ENCODE data around the gene CRYBG1. TPM values are rescaled to one million over a fixed set of nuclear protein-coding genes. Genes with fewer than 3 reads are reported as not detected.
A peak's percentile ranks its signal among the peaks of the same experiment; 100 is the strongest.

Gene CRYBG1
- total and polyA plus RNA-seq, 2 of the 13 experiments (the other 11 are each of a cell fraction or from before 2014, with no cell fraction given): 10.1 to 21.9 TPM

DNA sequence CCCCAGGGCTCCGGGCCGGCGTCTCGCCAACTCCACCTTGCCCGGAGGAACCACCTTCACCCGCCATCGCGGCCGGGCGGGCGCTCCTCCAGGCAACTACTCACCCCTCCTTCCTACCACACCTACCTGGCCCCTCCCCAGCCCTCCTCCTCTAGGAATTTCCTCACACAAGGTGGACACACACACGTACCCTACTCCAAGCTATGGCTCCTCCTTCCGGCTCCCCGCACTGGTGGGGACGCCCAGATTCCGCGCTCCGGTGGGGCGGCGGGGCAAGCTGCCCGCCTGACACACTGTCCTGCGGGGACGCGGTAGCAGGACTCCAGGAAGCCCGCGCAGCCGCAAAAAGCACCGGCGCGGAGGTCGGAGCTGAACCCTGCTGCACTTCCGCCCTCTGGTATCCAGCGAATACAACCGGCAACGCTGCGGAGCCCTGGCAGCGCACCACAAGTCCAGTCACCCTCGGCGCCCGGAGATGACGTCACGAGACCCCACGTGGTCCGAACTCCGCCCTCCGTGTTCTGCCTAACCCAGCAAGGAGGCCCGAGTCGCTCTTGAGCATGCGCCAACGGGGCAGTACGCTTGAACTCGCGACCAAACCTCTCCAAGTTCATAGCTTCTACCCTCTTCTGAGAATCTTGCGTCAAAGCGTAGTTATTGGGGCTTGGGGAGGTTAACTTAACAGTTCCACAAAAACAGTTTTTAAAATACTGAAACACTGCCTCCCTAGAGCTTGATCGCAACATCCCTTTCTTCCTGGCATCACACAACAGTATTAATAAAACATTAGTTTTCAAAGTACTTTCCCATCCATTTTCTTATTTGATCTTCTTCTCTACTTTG lies 35.0 kb upstream of the CRYBG1 start, which contains the start of gene ATG5 (continued):
- TF ChIP-seq, protein P1, sequence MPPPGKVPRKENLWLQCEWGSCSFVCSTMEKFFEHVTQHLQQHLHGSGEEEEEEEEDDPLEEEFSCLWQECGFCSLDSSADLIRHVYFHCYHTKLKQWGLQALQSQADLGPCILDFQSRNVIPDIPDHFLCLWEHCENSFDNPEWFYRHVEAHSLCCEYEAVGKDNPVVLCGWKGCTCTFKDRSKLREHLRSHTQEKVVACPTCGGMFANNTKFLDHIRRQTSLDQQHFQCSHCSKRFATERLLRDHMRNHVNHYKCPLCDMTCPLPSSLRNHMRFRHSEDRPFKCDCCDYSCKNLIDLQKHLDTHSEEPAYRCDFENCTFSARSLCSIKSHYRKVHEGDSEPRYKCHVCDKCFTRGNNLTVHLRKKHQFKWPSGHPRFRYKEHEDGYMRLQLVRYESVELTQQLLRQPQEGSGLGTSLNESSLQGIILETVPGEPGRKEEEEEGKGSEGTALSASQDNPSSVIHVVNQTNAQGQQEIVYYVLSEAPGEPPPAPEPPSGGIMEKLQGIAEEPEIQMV (CRISPR knock-in tag; IDR thresholded peaks at IDR 0.05; ENCODE audit: low read depth): peak; percentile 72; the same call in 1 of the 2 replicates
- TF ChIP-seq, protein P2, sequence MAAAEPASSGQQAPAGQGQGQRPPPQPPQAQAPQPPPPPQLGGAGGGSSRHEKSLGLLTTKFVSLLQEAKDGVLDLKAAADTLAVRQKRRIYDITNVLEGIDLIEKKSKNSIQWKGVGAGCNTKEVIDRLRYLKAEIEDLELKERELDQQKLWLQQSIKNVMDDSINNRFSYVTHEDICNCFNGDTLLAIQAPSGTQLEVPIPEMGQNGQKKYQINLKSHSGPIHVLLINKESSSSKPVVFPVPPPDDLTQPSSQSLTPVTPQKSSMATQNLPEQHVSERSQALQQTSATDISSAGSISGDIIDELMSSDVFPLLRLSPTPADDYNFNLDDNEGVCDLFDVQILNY (CRISPR knock-in tag; conservative IDR thresholded peaks at IDR 0.05): 0 out of 2 replicates have a peak, but pooled peaks have one; percentile 29
- peak; percentile 71; the same call in 1 of the 2 replicates for TF ChIP-seq PCBP1 (IDR thresholded peaks at IDR 0.05; ENCODE audit: borderline replicate concordance, low read depth, low read length)
- TF ChIP-seq ZEB1 (IDR thresholded peaks at IDR 0.05; ENCODE audit: insufficient replicate concordance, low read depth): peak; percentile 65
- TF ChIP-seq, protein P3, sequence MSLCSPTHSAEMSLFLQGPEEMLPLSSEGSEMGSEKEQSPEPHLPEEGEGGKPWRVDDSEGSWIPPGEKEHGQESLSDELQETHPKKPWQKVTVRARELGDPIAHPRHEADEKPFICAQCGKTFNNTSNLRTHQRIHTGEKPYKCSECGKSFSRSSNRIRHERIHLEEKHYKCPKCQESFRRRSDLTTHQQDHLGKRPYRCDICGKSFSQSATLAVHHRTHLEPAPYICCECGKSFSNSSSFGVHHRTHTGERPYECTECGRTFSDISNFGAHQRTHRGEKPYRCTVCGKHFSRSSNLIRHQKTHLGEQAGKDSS (CRISPR knock-in tag; IDR thresholded peaks at IDR 0.05; ENCODE audit: borderline replicate concordance, low read depth): peak; percentile 97
- TF ChIP-seq, protein P4, sequence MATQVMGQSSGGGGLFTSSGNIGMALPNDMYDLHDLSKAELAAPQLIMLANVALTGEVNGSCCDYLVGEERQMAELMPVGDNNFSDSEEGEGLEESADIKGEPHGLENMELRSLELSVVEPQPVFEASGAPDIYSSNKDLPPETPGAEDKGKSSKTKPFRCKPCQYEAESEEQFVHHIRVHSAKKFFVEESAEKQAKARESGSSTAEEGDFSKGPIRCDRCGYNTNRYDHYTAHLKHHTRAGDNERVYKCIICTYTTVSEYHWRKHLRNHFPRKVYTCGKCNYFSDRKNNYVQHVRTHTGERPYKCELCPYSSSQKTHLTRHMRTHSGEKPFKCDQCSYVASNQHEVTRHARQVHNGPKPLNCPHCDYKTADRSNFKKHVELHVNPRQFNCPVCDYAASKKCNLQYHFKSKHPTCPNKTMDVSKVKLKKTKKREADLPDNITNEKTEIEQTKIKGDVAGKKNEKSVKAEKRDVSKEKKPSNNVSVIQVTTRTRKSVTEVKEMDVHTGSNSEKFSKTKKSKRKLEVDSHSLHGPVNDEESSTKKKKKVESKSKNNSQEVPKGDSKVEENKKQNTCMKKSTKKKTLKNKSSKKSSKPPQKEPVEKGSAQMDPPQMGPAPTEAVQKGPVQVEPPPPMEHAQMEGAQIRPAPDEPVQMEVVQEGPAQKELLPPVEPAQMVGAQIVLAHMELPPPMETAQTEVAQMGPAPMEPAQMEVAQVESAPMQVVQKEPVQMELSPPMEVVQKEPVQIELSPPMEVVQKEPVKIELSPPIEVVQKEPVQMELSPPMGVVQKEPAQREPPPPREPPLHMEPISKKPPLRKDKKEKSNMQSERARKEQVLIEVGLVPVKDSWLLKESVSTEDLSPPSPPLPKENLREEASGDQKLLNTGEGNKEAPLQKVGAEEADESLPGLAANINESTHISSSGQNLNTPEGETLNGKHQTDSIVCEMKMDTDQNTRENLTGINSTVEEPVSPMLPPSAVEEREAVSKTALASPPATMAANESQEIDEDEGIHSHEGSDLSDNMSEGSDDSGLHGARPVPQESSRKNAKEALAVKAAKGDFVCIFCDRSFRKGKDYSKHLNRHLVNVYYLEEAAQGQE (IDR thresholded peaks at IDR 0.05; ENCODE audit: borderline replicate concordance in 1 of 2, low read depth in 1 of 2, low read length in 2 of 2): peak in 1 of 2 experiments; percentile 53; a peak in 1 of 4 replicates
- TF ChIP-seq ZNF878 (CRISPR knock-in tag; IDR thresholded peaks at IDR 0.05): 0 out of 2 replicates have a peak, but pooled peaks have one; percentile 64
- peak; percentile 87 for TF ChIP-seq TAF1 (CRISPR knock-in tag; IDR thresholded peaks at IDR 0.05)
- TF ChIP-seq NAIF1 (CRISPR knock-in tag; IDR thresholded peaks at IDR 0.05; ENCODE audit: borderline replicate concordance): 0 out of 2 replicates have a peak, but pooled peaks have one; percentile 53
- TF ChIP-seq POGZ (CRISPR knock-in tag; IDR thresholded peaks at IDR 0.05): peak; percentile 100
- TF ChIP-seq HOXA5 (CRISPR knock-in tag; IDR thresholded peaks at IDR 0.05): peak; percentile 72; the same call in 1 of the 2 replicates
- TF ChIP-seq, protein P5, sequence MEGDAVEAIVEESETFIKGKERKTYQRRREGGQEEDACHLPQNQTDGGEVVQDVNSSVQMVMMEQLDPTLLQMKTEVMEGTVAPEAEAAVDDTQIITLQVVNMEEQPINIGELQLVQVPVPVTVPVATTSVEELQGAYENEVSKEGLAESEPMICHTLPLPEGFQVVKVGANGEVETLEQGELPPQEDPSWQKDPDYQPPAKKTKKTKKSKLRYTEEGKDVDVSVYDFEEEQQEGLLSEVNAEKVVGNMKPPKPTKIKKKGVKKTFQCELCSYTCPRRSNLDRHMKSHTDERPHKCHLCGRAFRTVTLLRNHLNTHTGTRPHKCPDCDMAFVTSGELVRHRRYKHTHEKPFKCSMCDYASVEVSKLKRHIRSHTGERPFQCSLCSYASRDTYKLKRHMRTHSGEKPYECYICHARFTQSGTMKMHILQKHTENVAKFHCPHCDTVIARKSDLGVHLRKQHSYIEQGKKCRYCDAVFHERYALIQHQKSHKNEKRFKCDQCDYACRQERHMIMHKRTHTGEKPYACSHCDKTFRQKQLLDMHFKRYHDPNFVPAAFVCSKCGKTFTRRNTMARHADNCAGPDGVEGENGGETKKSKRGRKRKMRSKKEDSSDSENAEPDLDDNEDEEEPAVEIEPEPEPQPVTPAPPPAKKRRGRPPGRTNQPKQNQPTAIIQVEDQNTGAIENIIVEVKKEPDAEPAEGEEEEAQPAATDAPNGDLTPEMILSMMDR (CRISPR knock-in tag; IDR thresholded peaks at IDR 0.05): peak; percentile 43
- TF ChIP-seq, protein P6, sequence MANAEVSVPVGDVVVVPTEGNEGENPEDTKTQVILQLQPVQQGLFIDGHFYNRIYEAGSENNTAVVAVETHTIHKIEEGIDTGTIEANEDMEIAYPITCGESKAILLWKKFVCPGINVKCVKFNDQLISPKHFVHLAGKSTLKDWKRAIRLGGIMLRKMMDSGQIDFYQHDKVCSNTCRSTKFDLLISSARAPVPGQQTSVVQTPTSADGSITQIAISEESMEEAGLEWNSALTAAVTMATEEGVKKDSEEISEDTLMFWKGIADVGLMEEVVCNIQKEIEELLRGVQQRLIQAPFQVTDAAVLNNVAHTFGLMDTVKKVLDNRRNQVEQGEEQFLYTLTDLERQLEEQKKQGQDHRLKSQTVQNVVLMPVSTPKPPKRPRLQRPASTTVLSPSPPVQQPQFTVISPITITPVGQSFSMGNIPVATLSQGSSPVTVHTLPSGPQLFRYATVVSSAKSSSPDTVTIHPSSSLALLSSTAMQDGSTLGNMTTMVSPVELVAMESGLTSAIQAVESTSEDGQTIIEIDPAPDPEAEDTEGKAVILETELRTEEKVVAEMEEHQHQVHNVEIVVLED (CRISPR knock-in tag; IDR thresholded peaks at IDR 0.05; ENCODE audit: borderline replicate concordance): peak; percentile 75; the same call in 1 of the 2 replicates
- TF ChIP-seq ELF3 (CRISPR knock-in tag; IDR thresholded peaks at IDR 0.05): peak; percentile 92
- TF ChIP-seq CC2D1A (CRISPR knock-in tag; IDR thresholded peaks at IDR 0.05): 0 out of 2 replicates have a peak, but pooled peaks have one; percentile 42
- TF ChIP-seq AGO2 (optimal IDR thresholded peaks at IDR 0.05; ENCODE audit: low read depth, low read length): peak; percentile 74
